Midbrain (tissue), 1 donor: ENCODE measurements around the gene HDAC1.

Experiments used
- DNase-seq: peaks from one replicate; lab custom pipeline; 2025; lab: John Stamatoyannopoulos, UW

Gene HDAC1

GRCh38 chr1:32373996-32374592, 82.2 kb downstream of the HDAC1 start:
- DNase-seq = no peak

- no peak for DNase-seq
These were observed 84.3 kb downstream of the HDAC1 start for GRCh38 chr1:32376199-32376598.

- DNase-seq = no peak
These were observed 85.8 kb downstream of the HDAC1 start for GRCh38 chr1:32377541-32378220.

GRCh38 chr1:32380057-32380456, 88.2 kb downstream of the HDAC1 start:
- DNase-seq = no peak
